GM12892 (cell line): Measurements from ENCODE around the gene ADM2.

Experiments
- POLR2AphosphoS5 ChIP-seq: IDR thresholded peaks from 2 replicates; pipeline ENCODE4 v1.6.1; 2011; ENCODE audit warnings: low read depth, low read length, control low read depth
- TAF1 ChIP-seq: IDR thresholded peaks from 2 replicates; pipeline ENCODE4 v1.6.1; 2011; ENCODE audit warnings: low read depth, mild to moderate bottlenecking, control low read depth, low read length, borderline replicate concordance

- TF ChIP-seq POLR2AphosphoS5 (peak; percentile 90), TAF1 (peak; percentile 95)
These were observed 26.9 kb downstream of the ADM2 start, which contains the start of gene NCAPH2 for GRCh38 chr22:50507991-50508884.
